Measurements from ENCODE around the gene DHX40.

- TF ChIP-seq POLR2A (IDR thresholded peaks at IDR 0.05; ENCODE audit: control extremely low read depth in 1 of 2, low read depth in 2 of 2, low read length in 2 of 2): no peak
- no peak for TF ChIP-seq SRF (IDR thresholded peaks at IDR 0.05; ENCODE audit: low read depth, low read length)
- no peak for TF ChIP-seq CBX5 (IDR thresholded peaks at IDR 0.05; ENCODE audit: low read depth, low read length)
- no peak for TF ChIP-seq KDM1A (IDR thresholded peaks at IDR 0.05; ENCODE audit: borderline replicate concordance, low read length)
- TF ChIP-seq ASH2L (IDR thresholded peaks at IDR 0.05; ENCODE audit: low read length): no peak
Observed at GRCh38 chr17:59558953-59559352, 6.5 kb upstream of the DHX40 start.
